ENCODE measurements around the gene SYT5. TPM values are rescaled to one million over a fixed set of nuclear protein-coding genes. Genes with fewer than 3 reads are reported as not detected.

The SYT5 gene
- total and polyA plus RNA-seq, 2 donors (not counting 3 experiments of a cell fraction or from before 2014, with no cell fraction given) = 0.42 TPM; not detected in 1

GRCh38 chr19:55171440-55171839 is 8.6 kb downstream of the SYT5 start:
- dilution Hi-C loops (cut with MboI; ENCODE audit: extremely low pct_ligation_motif_present, low sequenced_read_pairs) (no loop called here), intact Hi-C loops (cut with micrococcal nuclease) (no loop called here)
- H3K36me3 ChIP-seq (ENCODE audit: control insufficient read depth in 2 of 2, extremely low read depth in 1 of 2, insufficient read depth in 2 of 2, low read length in 2 of 2) = no peaks in the 10 kb centered on the region
- peaks cover 22 to 27% of the 10 kb centered on the region in 2 experiments for H3K27me3 ChIP-seq (ENCODE audit: control insufficient read depth in 2 of 2, insufficient read depth in 2 of 2, low read length in 2 of 2)
- POLR2A ChIA-PET = no interaction called here
- H3K4me2 ChIP-seq (ENCODE audit: insufficient read depth, low read length) = no peak overlapping the region
- no peak overlapping the region for H3K27ac ChIP-seq (ENCODE audit: insufficient read depth, low read depth, low read length)
- no TSS peak for BruUV-seq (replicated peaks)
- no peaks in the 10 kb centered on the region for H3K79me2 ChIP-seq (ENCODE audit: control insufficient read depth, insufficient read depth, low read length)
- no peaks in the 10 kb centered on the region for H3K4me1 ChIP-seq (ENCODE audit: control insufficient read depth, extremely low read depth, insufficient read depth, low read length)
- H3K9me3 ChIP-seq (replicated peaks; ENCODE audit: control insufficient read depth, insufficient read depth, low read length) = no peaks in the 10 kb centered on the region
- no peak for TF ChIP-seq FOS (IDR thresholded peaks at IDR 0.05; ENCODE audit: borderline replicate concordance, insufficient read depth, low read length)
- no peak for TF ChIP-seq GATA2 (IDR thresholded peaks at IDR 0.05; ENCODE audit: insufficient read depth, insufficient read length, low read depth, low read length)
- no peak for TF ChIP-seq CTCF (IDR thresholded peaks at IDR 0.05; ENCODE audit: extremely low read depth in 1 of 2, insufficient read depth in 1 of 2, low read depth in 1 of 2, low read length in 2 of 2)
- no peak for TF ChIP-seq MAX (IDR thresholded peaks at IDR 0.05; ENCODE audit: insufficient read depth, insufficient read length)
- TF ChIP-seq POLR2AphosphoS5 (IDR thresholded peaks at IDR 0.05; ENCODE audit: insufficient read depth, low read depth, low read length) = no peak
- no peak for TF ChIP-seq POLR2A (IDR thresholded peaks at IDR 0.05; ENCODE audit: low read depth, low read length)
- no peak for TF ChIP-seq EZH2 (IDR thresholded peaks at IDR 0.05; ENCODE audit: borderline replicate concordance, low read depth, low read length, severe bottlenecking)
- no peak overlapping the region for H3K4me3 ChIP-seq (replicated peaks in 1 of 3; ENCODE audit: insufficient read depth in 1 of 3, low read depth in 1 of 3, low read length in 3 of 3)
- H4K20me1 ChIP-seq (replicated peaks; ENCODE audit: control insufficient read depth, extremely low read depth, insufficient read depth, low read length) = no peaks in the 10 kb centered on the region
- no peak for FAIRE-seq
- DNase-seq (ENCODE audit: low read depth, low spot score) = no peak
- no peak overlapping the region for H3K9ac ChIP-seq (replicated peaks; ENCODE audit: extremely low read depth, insufficient read depth, low read length)
- CTCF ChIA-PET = interaction anchor here (0.7 to 1.1 kb wide), 4 partner anchors 9 to 332 kb away, joined by 3 to 4 read pairs (median 3); partner anchors contain the start of gene SYT5
- no peaks in the 10 kb centered on the region for H3K9me1 ChIP-seq (replicated peaks; ENCODE audit: control insufficient read depth, extremely low read depth, insufficient read depth, low read length)
- H2AFZ ChIP-seq (ENCODE audit: low read depth, low read length) = no peak overlapping the region

Data from endothelial cell of umbilical vein (primary cell).